HFF-Myc (cell line): ENCODE measurements around the gene CCDC194.
A peak's percentile ranks its signal among the peaks of the same experiment; 100 is the strongest.

Source experiments
- DNase-seq: peaks from one replicate; pipeline ENCODE4 v3.0.0-alpha.2; 2011; ENCODE audit warnings: low read depth; ENCODE audit errors: extremely low read depth
- H3K4me3 ChIP-seq: replicated peaks from 2 replicates; pipeline ENCODE4 v1.5.1; 2011; ENCODE audit warnings: low read depth, mild to moderate bottlenecking, control low read depth, low read length
- CTCF ChIP-seq: IDR thresholded peaks from 2 replicates; pipeline ENCODE4 v1.5.1; 2012; ENCODE audit warnings: mild to moderate bottlenecking, low read depth, low read length, control low read depth; ENCODE audit errors: missing control alignments

Gene CCDC194

DNA sequence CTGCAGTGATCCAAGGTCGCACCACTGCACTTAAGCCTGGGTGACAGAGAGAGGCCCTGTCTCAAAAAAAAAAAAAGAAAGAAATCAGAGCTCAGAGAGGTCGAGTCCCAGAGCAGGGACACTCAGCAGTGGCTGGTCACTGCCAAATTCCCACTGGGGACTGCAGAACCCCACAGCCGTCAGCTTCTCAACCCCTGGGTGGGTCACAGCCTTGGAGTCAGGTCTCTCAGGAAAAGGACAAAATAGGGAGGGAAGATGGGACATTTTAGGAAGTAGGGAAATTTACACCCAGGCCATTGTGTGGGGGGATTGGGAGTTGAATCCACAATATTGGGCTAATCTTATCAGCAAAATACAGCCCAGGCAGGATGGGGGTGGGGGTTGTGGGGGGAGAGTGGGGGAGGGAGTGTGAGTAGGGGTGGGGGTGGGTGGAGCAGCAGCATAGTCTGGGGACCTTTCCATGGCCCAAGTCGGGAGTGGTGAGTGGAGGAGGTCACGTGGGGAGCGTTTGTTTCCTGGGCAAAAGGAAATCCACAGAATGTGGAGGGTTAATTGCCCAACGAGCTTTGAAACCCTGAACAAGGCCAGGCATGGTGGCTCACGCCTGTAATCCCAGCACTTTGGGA lies 5.0 kb upstream of the CCDC194 start:
- no peak for DNase-seq
- TF ChIP-seq CTCF: no peak
- H3K4me3 ChIP-seq: no peak overlapping the region

DNA sequence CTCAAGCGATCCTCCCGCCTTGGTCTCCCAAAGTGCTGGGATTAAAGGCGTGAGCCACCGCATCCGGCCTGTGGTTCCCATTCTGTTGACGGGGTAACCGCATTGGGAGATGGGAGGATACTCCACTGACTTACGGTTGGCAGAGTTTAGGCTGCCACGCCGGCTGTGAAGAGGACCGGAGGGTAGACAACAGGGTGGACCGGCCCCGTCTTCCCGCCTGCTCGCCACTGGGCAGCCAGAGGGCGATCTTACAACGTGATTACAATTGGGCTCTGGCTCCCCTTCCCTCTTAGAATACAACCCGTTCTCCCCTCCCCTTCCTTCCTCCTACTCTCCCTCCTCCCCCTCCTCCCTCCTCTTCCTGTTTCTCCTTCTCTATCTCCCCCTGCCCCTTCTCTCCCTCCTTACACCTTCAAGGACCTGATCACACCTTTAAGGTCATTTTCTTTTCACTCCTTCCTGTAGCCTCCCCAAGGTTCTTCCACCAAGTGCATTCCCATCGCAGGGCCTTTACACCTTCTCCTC lies 957 bp upstream of the CCDC194 start:
- H3K4me3 ChIP-seq: no peak overlapping the region
- DNase-seq: no peak
- TF ChIP-seq CTCF: peak; percentile 64

DNA sequence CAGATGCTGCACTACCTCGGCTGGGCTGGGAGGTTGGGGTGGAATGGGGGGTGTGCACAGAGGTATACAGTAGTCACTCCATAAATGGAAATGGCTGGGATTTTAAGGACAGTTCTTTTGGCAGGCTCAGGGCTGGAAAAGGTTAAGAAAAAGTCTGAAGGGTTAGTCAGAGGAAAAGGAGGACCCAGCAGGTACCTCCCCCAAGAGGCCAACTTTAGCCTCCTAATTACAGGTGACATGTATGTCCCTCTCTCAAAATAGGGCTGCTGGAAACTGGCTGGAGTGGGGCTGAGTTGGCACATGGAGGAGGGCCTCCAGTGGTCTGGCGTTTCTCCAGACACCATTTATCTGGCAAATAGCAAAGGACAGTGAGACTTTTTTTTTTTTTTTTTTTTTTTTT lies 994 bp downstream of the CCDC194 start:
- no peak for DNase-seq
- no peak for TF ChIP-seq CTCF
- no peak overlapping the region for H3K4me3 ChIP-seq

- no peak for DNase-seq
- TF ChIP-seq CTCF: no peak
These were observed 2.4 kb downstream of the CCDC194 start for GRCh38 chr19:17391371-17392151.

GRCh38 chr19:17390665-17391370 lies 3.2 kb downstream of the CCDC194 start:
- TF ChIP-seq CTCF: peak; percentile 59
- peak; percentile 62 for DNase-seq
- peak overlapping the region; percentile 48 for H3K4me3 ChIP-seq

More at GRCh38 chr19:17391371-17392151, 2.4 kb downstream of the CCDC194 start:
- H3K4me3 ChIP-seq: peak overlapping the region; percentile 37

DNA sequence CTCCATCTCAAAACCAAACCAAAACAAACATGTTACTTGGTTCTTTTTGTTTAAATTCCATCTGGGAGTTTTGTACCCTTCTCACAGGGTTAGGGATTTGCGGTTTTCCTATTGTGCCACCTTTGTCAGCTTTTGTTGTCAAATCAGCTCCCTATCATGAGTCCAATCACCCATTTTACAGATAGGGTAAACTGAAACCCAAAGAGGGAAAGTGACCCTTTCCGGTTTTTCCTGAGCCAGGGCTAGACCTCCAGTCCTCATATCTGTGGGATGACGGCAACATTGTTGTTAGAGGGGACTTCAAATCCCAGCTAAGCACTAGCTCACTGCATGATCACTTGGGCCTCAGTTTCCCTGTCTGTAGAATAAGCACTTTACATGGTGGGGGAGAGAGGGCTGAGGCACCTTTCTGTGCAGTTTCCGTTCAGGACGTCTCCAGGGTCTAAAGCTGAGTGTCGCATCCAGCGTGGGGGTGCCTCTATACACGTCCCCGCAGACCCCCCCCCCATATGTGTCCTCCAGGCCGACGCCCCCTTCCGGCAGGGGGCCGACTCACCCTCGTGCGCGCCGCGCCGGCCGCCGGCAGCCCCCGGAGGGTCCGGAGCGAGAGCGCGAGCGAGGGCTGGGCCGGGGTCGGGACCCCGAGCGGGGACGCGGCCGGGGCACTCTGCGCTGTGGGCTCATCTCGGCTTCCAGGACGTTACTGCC lies 3.9 kb downstream of the CCDC194 start:
- H3K4me3 ChIP-seq: peak overlapping the region; percentile 48
- no peak for TF ChIP-seq CTCF
- no peak for DNase-seq
